ENCODE data around the gene EFCAB6. TPM values are rescaled to one million over a fixed set of nuclear protein-coding genes. Genes with fewer than 3 reads are reported as not detected.

The EFCAB6 gene
- total RNA-seq, 1 experiment from 2014 or later = 0.40 TPM

GRCh38 chr22:43528601-43529360, 283.3 kb downstream of the EFCAB6 start:
- no peaks in the 10 kb centered on the region for H3K36me3 Mint-ChIP-seq (ENCODE audit: insufficient read depth, unreplicated experiment)
- no peaks in the 10 kb centered on the region for H3K9me3 Mint-ChIP-seq (ENCODE audit: unreplicated experiment)
- CTCF ChIA-PET = no interaction called here
- no TSS peak for BruUV-seq (replicated peaks)
- no peak overlapping the region for H3K27ac Mint-ChIP-seq (ENCODE audit: low read depth, unreplicated experiment)
- no peaks in the 10 kb centered on the region for H3K27me3 Mint-ChIP-seq (ENCODE audit: insufficient read depth, unreplicated experiment)
- intact Hi-C loops (cut with micrococcal nuclease) = no loop called here
- POLR2A ChIA-PET = interaction anchor here (0.7 kb wide), 1 partner anchor 69 kb away, joined by 3 read pairs; no protein-coding TSS in a partner anchor
- no peaks in the 10 kb centered on the region for H3K4me1 Mint-ChIP-seq (ENCODE audit: insufficient read depth, unreplicated experiment)
- TF ChIP-seq CTCF (IDR thresholded peaks at IDR 0.05; ENCODE audit: unreplicated experiment) = no peak
- H3K4me3 Mint-ChIP-seq (ENCODE audit: unreplicated experiment) = no peak overlapping the region
- DNase-seq (ENCODE audit: unreplicated experiment) = no peak

- no peaks in the 10 kb centered on the region for H3K4me1 Mint-ChIP-seq (ENCODE audit: insufficient read depth, unreplicated experiment)
- no TSS peak for BruUV-seq (replicated peaks)
- ChIA-PET POLR2A (no interaction called here), CTCF (no interaction called here)
- no peak for TF ChIP-seq CTCF (IDR thresholded peaks at IDR 0.05; ENCODE audit: unreplicated experiment)
- no peaks in the 10 kb centered on the region for H3K36me3 Mint-ChIP-seq (ENCODE audit: insufficient read depth, unreplicated experiment)
- H3K4me3 Mint-ChIP-seq (ENCODE audit: unreplicated experiment) = no peak overlapping the region
- H3K27me3 Mint-ChIP-seq (ENCODE audit: insufficient read depth, unreplicated experiment) = no peaks in the 10 kb centered on the region
- no peak for DNase-seq (ENCODE audit: unreplicated experiment)
- intact Hi-C loops (cut with micrococcal nuclease) = no loop called here
- H3K9me3 Mint-ChIP-seq (ENCODE audit: unreplicated experiment) = no peaks in the 10 kb centered on the region
- no peak overlapping the region for H3K27ac Mint-ChIP-seq (ENCODE audit: low read depth, unreplicated experiment)
Measured at GRCh38 chr22:43526946-43527345, 285.2 kb downstream of the EFCAB6 start.

GRCh38 chr22:43526117-43526655, 285.9 kb downstream of the EFCAB6 start:
- no peaks in the 10 kb centered on the region for H3K27me3 Mint-ChIP-seq (ENCODE audit: insufficient read depth, unreplicated experiment)
- no TSS peak for BruUV-seq (replicated peaks)
- no peak for DNase-seq (ENCODE audit: unreplicated experiment)
- H3K9me3 Mint-ChIP-seq (ENCODE audit: unreplicated experiment) = no peaks in the 10 kb centered on the region
- no peak overlapping the region for H3K27ac Mint-ChIP-seq (ENCODE audit: low read depth, unreplicated experiment)
- intact Hi-C loops (cut with micrococcal nuclease) = no loop called here
- no peak overlapping the region for H3K4me3 Mint-ChIP-seq (ENCODE audit: unreplicated experiment)
- TF ChIP-seq CTCF (IDR thresholded peaks at IDR 0.05; ENCODE audit: unreplicated experiment) = no peak
- POLR2A ChIA-PET = no interaction called here
- CTCF ChIA-PET = interaction anchor here (0.6 kb wide), 1 partner anchor 9 kb away, joined by 3 read pairs; no protein-coding TSS in a partner anchor
- H3K36me3 Mint-ChIP-seq (ENCODE audit: insufficient read depth, unreplicated experiment) = no peaks in the 10 kb centered on the region
- H3K4me1 Mint-ChIP-seq (ENCODE audit: insufficient read depth, unreplicated experiment) = no peaks in the 10 kb centered on the region

DNA sequence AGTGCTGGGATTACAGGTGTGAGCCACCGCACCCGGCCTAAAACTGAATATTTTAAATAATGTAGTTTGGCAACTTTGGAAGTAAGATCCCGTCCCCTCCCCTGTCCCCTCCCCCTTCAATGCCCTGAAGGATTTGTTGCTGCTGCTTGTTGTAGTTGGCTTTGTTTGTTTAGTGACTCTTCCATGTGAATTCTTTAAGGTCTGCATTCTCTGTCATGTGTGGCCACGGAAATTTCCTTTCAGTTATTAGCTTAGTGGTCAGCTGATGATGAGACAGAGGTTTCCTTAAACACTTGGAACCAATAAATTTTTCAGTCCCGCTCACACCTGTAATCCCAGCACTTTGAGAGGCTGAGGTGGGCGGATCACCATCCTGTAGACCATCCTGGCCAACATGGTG, 290.4 kb downstream of the EFCAB6 start:
- BruUV-seq (replicated peaks) = no TSS peak
- POLR2A ChIA-PET = interaction anchor here (0.7 kb wide), 1 partner anchor 10 kb away, joined by 3 read pairs; no protein-coding TSS in a partner anchor
- peaks cover 26% of the 10 kb centered on the region for H3K27me3 Mint-ChIP-seq (ENCODE audit: insufficient read depth, unreplicated experiment)
- no peak overlapping the region for H3K4me3 Mint-ChIP-seq (ENCODE audit: unreplicated experiment)
- peaks cover 5% of the 10 kb centered on the region for H3K36me3 Mint-ChIP-seq (ENCODE audit: insufficient read depth, unreplicated experiment)
- intact Hi-C loops (cut with micrococcal nuclease) = no loop called here
- peak; percentile 30 for DNase-seq (ENCODE audit: unreplicated experiment)
- TF ChIP-seq CTCF (IDR thresholded peaks at IDR 0.05; ENCODE audit: unreplicated experiment) = no peak
- CTCF ChIA-PET = interaction anchor here (0.6 to 1.2 kb wide), 2 partner anchors 12 to 502 kb away, joined by 5 to 8 read pairs; no protein-coding TSS in a partner anchor
- no peak overlapping the region for H3K27ac Mint-ChIP-seq (ENCODE audit: low read depth, unreplicated experiment)
- no peaks in the 10 kb centered on the region for H3K9me3 Mint-ChIP-seq (ENCODE audit: unreplicated experiment)
- H3K4me1 Mint-ChIP-seq (ENCODE audit: insufficient read depth, unreplicated experiment) = no peaks in the 10 kb centered on the region

All from MCF 10A (cell line).